Astrocyte of the hippocampus (primary cell): ENCODE results near the gene HS3ST1.
"Not testable (repeated sequence)": the region's sequence is repeated elsewhere in the genome, so short reads cannot be mapped to it uniquely, and the experiment has no call there.

Experiments used
- DNase-seq: peaks from one replicate; pipeline ENCODE4 v3.0.0; 2011; ENCODE audit warnings: low read depth, low spot score

The HS3ST1 gene

DNA sequence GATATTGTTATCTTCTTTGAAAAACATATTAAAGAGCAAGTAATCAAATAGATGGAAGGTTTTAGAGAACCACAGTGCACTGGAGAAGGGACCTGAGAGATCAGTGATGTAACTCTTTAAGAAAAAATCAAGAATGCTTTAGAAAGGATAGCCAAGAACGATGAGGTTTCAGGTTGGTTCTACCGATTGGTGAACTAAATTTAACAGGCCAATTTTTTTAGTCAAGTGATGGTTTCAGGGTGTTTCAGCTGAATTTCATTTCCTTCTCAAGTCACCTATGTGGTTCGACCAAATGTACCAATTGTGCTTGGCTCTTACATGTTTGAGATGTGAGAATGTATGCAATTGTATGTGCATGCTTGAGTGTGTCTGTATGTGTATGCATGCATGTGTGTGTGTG is 26.5 kb downstream of the HS3ST1 start:
- no peak for DNase-seq

DNA sequence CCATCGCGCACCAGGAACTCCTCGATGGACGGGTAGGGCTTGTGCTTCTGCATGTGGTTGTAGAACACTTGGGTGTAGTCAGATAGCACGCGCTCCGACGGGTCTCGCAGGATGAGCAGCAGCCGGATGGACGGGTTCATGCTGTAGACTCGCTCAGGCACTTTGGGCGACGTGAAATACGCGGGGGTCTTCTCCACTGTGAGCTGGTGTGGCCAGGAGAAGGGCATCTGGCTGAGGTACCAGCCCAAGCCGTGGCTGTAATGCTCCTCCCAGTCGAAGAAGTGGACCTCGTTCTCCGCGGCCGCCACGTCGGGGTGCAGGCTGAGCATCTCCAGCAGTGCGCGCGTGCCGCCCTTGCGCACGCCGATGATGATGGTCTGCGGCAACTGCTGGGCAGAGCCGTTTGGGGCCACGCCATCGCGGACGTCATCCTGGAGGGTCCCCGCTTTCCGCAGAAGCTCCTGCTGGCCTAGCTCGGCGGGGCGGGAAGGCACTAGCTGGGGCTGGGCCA is 29.2 kb downstream of the HS3ST1 start:
- DNase-seq = no peak

DNA sequence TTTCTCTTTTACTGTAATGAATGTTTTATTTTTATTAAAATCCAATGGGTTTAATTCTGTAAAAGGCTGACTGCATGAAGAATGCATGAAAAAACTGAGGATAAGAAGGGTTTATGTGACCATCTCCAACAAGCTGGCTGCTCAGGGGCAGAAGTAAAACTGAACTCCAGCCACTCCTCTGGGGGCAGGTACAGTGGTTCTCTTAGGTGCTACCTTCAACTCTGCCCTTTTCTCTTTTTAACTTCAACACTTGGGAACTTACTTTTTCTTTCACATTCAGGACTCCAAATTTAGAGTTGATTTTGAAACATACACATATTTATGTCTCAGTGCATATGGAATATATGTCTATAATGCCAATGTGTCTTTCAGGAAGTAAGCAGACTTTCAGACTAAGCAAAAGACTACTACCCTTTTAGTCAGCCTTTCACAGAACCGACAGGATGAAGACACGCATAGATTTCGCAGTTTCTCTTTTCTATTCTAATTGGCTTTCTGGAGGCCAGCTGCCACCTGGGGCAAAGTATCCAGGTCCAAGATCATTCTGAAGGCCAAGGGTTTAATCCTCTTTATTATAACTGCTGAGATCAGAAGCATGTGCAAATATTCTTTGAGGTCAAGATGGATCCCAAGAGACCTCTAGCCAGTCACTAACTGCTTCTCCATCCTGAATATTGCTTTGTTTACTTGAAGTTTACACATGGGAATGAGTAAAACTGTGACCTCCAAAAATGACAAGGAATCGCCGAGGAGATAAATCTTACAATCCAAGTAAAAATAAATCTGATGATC is 30.7 kb downstream of the HS3ST1 start:
- DNase-seq = no peak

DNA sequence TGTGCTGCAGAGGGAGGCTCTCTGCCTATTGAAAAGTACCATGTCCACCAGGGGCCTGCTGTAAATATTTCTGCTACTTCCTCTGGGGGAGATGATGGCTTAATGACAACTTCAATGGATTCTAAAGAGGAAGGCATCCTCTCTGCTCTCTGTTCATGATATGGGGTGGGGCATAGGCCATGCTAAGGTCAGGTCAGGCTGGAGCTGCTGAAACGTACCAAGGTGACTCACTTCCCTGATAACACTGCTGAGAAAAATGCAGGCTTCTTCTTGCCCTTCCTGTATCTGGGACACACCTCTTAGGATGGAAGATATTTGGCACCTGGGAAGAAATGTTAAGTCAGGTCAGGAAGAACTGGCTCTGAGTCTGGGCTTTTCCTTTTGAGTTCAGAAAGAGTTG is 31.5 kb downstream of the HS3ST1 start:
- DNase-seq = no peak

DNA sequence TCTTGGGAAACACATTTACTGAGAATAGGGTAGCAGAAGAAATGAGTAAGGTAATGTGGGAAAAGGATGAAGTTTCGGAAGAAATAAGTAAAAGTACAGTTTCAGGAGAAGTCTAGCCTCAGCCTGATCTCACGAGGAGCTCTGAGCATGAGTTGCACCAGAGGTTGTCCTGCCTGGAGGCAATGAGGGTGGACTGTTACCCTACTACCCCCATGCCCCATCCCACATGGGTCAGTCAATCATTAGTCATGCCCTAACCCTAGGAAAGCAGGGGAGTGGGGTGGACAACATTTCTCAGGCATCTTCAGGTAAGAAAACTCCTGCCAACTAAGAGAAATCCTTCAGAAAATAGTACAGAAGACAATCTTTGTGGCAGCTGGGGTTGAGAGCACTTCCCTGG is 35.1 kb downstream of the HS3ST1 start:
- no peak for DNase-seq

DNA sequence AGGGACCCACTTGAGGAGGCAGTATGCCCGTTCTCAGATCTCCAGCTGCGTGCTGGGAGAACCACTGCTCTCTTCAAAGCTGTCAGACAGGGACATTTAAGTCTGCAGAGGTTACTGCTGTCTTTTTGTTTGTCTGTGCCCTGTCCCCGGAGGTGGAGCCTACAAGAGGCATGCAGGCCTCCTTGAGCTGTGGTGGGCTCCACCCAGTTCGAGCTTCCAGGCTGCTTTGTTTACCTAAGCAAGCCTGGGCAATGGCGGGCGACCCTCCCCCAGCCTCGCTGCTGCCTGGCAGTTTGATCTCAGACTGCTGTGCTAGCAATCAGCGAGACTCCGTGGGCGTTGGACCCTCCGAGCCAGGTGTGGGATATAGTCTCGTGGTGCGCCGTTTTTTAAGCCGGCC is 44.6 kb downstream of the HS3ST1 start:
- not testable (repeated sequence) for DNase-seq

DNA sequence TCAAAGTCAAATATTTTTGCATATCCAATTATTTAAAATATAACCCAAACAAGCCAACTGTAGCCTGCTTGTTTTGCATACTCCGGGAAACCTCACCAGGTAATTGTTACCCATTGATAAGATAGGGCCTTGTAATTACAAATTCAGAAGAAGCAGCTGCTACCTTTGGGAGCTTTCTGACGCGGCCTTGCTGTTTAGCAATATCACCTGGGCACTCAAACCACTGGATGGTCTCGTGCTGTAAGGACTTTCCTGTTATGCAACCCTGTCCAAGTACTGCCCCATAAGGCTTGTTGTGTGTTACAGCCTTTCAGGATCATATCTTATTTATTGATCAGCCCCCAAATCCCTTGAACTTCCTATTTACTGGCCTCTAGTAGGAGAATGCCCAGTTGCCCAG is 52.1 kb downstream of the HS3ST1 start:
- no peak for DNase-seq

DNA sequence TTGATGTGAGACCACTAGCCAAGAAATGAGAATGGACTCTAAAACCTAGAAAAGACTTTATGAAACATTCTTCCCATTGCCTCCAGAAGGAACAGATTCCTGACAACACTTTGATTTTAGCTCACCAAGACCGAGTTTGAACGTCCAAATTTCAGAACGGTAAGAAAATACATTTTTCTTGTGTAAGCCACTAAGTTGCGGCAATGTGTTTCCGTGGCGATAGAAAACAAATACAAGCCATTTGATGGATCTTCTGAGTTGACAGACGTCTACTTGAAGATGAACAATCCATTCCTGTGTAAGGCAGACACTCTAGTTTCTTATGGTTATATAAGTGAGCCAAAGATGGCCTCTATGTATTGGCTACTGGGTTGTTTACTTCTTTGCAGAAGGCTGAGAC is 52.5 kb downstream of the HS3ST1 start:
- no peak for DNase-seq

DNA sequence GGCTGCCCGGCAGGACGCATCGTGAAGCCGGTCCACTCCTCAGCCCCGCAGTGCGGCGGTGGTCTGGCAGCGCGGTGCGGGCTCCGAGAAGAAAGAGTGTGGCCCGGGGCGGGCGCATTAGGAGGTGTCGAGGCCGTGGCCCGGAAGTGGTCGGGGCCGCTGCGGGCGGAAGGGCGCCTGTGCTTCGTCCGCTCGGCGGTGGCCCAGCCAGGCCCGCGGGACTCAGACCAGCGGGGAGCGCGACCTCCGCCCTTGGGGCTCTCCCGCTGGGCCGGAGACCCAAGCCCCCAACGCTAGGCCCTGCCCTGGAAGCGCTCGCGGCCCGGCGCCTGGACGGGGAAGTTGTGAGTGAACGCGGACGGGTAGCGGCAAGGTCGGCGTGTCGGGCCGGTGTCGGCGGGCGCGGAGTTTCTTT is 60.0 kb downstream of the HS3ST1 start:
- DNase-seq = no peak

DNA sequence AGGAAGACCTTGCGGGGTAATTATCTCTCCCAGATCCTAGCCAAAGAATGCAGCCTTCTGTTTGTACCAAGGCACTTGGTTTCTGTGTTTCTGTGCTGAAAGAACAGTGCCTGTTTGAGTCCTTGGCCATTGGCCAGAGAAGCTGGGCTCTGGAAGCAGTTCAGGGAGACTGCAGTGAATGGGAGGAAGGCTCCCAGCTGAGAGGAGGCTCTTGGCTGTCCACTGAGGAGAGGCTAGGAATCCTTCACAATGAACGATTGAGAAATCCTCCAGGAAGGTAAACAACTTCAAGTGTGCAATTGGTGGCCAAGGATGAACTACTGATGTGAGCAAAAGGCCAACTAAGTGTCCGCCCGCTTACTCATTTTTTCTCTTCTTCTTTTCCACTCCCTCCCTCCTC is 61.3 kb downstream of the HS3ST1 start:
- peak; percentile 79 for DNase-seq

DNA sequence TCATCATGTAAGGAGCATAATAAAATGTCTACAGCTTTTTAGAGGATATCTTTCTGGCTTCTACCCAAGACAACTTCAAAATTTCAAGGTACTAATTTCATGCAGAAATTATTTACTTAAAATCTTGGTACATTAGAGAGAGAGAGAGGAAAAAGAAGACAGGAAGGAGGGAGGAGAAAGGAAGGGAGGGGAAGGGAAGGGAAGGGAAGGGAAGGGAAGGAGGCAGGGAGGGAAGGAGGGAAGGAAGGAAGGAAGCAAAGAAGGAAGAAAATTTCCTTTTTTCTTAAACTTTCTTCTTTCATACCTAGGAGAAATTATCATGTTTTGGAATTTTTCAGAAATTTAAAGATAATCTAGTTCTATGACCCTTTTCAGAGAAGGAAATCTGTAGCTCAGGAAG is 61.8 kb downstream of the HS3ST1 start:
- no peak for DNase-seq

DNA sequence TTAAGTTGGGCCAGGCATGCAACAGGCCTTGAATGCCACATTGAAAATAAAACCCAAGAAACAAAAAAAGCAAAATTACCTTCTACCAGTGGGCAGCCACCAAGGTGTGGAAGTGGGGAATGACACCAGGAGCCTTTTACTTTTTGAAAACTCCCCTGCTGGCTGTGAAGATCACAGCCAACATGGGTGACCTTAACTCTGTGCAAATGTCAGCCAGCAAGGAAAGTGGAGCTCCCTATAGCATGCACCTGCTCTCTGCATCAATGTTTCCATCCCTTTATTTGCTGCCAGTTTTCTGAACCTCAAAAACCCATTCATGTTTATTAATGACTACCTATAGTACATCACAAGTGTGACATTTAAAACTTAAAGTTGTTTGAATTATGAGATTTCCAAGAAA is 63.7 kb downstream of the HS3ST1 start:
- no peak for DNase-seq

DNA sequence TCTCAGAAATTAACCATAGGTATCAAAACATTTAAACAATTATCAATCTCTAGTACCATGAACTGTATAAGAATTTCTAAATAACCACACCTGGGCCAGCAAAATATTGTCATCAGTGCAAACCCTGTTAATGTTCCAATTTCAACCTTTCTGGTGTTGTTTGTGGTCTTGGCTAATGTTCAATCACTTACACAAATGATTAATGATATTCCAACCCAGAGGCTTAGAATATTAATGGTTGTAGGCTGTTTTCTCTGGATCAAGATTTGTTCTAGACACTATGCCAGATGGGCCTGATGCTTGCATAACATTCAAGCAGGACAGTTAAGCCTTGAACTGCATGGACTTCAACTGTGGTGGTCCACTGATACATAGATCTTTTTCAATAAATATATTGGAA is 69.1 kb downstream of the HS3ST1 start:
- DNase-seq = peak; percentile 23

DNA sequence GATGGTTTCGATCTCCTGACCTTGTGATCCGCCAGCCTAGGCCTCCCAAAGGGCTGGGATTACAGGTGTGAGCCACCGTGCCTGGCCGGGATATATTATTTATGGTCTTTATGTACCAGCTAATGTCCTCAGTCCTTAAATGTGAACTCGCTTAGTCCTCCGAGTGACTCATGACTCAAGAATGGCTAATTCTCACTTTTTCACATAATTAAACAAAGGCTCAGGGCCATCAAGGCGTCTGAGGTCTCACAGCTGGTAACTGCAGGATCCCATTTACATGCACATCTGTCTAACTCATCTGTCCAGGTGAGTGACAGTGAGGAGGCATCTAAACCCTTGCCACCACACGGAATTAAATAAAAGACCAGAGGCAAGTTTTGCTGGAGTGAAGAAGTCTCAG is 73.5 kb downstream of the HS3ST1 start:
- peak; percentile 4 for DNase-seq

DNA sequence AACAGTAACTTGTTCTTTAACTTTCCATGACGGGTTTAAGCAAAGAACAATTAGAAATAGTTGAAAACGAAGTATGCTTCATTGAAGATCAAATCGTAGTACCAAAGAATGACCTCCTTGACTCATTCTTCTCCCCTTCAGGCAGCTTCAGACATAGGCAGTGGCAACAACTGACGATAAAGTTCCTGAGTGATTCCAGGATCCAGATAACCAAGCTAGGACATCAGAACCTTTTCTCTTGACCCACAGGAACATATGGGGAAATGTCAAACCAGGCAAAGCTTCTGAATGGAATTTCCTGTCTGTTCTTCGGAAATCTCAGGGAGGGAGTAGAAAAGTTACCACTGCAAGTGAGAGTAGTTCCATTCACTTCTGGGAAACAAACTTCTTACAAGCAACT is 74.2 kb downstream of the HS3ST1 start:
- no peak for DNase-seq

DNA sequence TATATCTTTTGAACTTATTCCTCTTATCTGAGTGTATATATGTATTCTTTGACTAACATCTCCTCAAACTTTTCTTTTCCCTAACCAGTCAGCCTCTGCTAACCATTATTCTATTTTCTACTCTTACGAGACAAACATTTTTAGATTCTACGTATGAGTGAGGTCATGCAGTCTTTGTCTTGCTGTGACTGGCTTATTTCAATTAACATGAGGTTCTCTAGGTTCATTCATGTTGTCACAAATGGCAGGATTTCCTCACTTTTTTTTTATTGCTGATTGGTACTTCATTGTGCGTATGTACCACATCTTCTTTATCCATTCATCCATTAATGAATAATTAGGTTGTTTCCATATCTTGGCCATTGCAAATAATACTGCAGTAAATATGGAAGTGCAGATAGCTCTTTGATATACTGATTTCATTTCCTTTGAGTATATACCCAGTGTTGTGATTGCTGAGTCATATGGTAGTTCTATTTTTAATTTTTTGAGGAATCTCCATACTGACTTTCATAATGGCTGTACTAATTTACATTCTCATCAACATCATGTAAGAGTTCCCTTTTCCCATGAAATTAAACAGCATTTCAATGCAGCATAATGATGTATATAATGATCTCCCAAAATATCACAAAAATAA is 80.1 kb downstream of the HS3ST1 start:
- no peak for DNase-seq

DNA sequence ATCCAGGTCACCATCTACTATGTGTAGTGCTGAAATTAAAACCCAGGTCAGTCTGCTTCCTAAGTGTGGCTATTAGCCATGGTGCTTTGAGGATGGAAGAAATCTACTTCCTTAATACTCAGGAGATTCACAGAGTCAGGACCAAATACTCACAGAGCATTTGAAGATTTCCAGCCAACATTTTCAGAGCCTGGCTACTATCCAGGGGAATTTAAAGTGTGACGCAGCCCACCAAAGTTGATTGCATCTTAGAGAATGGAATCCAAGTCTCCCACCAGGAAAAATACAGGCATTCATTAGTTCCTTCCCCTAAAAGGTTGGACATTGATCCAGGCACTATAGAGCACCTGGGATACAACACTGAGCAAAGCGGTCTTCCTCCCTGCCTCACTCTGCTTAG is 83.8 kb downstream of the HS3ST1 start:
- peak; percentile 20 for DNase-seq

DNA sequence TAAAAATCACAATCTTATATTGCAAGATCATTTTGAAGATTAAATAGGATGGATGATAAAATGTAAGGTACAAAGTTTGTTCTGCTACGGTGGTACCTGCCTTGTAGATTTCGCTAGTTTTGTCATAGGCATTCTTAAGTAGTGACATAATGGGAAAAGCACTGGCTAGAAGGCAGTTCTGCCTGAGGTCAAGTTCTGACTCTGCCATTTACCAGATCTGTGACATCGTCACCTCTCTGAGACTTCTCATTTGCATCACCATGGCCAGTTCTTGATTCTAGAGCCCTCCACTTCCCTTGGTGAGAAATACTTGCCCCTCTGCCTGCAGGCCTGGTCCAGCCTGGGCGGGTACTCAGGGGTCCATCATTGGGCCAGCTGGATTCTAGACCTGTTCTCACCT is 85.2 kb downstream of the HS3ST1 start:
- no peak for DNase-seq
